ENCODE data around the gene ADAM17. TPM values are rescaled to one million over a fixed set of nuclear protein-coding genes. Genes with fewer than 3 reads are reported as not detected.

ADAM17 gene
- total RNA-seq, 3 donors from 2014 or later, result 32.2 to 65.9 (median 48.8) TPM

GRCh38 chr2:9547262-9547991 lies 8.2 kb downstream of the ADAM17 start:
- Histone ChIP-seq H3K4me1 (peaks cover 0 to under 1% of the 10 kb centered on the region in 2 donors), H3K9me3 (no peaks in the 10 kb centered on the region), H3K27ac (no peak overlapping the region), H3K27me3 (no peaks in the 10 kb centered on the region), H3K4me3 (no peak overlapping the region), H3K36me3 (no peaks in the 10 kb centered on the region)
- intact Hi-C loops (cut with DNase I; ENCODE audit: low total_unique reads), result no loop called here
- TF ChIP-seq POLR2AphosphoS5 (IDR thresholded peaks at IDR 0.05), result no peak
- no peak for TF ChIP-seq POLR2A (IDR thresholded peaks at IDR 0.05)
- TF ChIP-seq CTCF (IDR thresholded peaks at IDR 0.05), result no peak
- DNase-seq (ENCODE audit: low spot score in 2 of 2), result no peak

- no peaks in the 10 kb centered on the region for H3K27me3 ChIP-seq
- no peak overlapping the region for H3K27ac ChIP-seq
- H3K36me3 ChIP-seq, result no peaks in the 10 kb centered on the region
- H3K4me3 ChIP-seq, result no peak overlapping the region
- intact Hi-C loops (cut with DNase I; ENCODE audit: low total_unique reads), result no loop called here
- no peaks in the 10 kb centered on the region for H3K9me3 ChIP-seq
- TF ChIP-seq CTCF (IDR thresholded peaks at IDR 0.05), result no peak
- no peak for TF ChIP-seq POLR2A (IDR thresholded peaks at IDR 0.05)
- TF ChIP-seq POLR2AphosphoS5 (IDR thresholded peaks at IDR 0.05), result no peak
- H3K4me1 ChIP-seq, result no peaks in the 10 kb centered on the region
- no peak for DNase-seq (ENCODE audit: low spot score in 2 of 2)
These were observed 10.1 kb downstream of the ADAM17 start for GRCh38 chr2:9545502-9545901.

DNA sequence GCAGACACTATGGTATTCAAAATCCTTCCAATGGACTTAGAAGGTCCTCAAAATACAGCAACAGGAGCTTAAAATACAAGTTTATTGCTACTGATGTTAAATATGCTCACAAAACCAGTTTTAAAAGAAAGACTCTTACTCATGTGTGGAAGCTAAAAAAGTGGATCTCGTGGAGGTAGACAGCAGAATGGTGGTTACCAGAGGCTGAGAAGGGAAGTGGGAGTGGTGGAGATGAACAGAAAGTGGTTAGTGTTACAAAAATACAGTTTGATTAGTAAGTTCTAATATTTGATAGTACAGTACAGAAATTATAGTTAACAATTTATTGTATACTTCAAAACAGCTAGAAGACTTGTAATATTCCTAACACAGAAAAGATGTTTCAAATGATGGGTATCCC lies 12.1 kb downstream of the ADAM17 start:
- no peaks in the 10 kb centered on the region for H3K4me1 ChIP-seq
- intact Hi-C loops (cut with DNase I; ENCODE audit: low total_unique reads), result no loop called here
- H3K27ac ChIP-seq, result no peak overlapping the region
- no peak for TF ChIP-seq POLR2AphosphoS5 (IDR thresholded peaks at IDR 0.05)
- TF ChIP-seq POLR2A (IDR thresholded peaks at IDR 0.05), result no peak
- no peak for TF ChIP-seq CTCF (IDR thresholded peaks at IDR 0.05)
- no peaks in the 10 kb centered on the region for H3K27me3 ChIP-seq
- H3K4me3 ChIP-seq, result no peak overlapping the region
- no peak for DNase-seq (ENCODE audit: low spot score in 2 of 2)
- no peaks in the 10 kb centered on the region for H3K36me3 ChIP-seq
- H3K9me3 ChIP-seq, result no peaks in the 10 kb centered on the region

- Histone ChIP-seq H3K9me3 (no peaks in the 10 kb centered on the region), H3K4me3 (peak overlapping the region in 2 of 3 donors; percentile 21 to 45), H3K4me1 (no peaks in the 10 kb centered on the region), H3K27ac (peak overlapping the region; percentile 78 to 86), H3K27me3 (no peaks in the 10 kb centered on the region), H3K36me3 (no peaks in the 10 kb centered on the region)
- no peak for TF ChIP-seq POLR2AphosphoS5 (IDR thresholded peaks at IDR 0.05)
- intact Hi-C loops (cut with DNase I; ENCODE audit: low total_unique reads), result no loop called here
- no peak for DNase-seq (ENCODE audit: low spot score in 2 of 2)
These were observed 16.1 kb downstream of the ADAM17 start for GRCh38 chr2:9539531-9539930.

- Histone ChIP-seq H3K36me3 (no peaks in the 10 kb centered on the region), H3K4me1 (no peaks in the 10 kb centered on the region), H3K27me3 (no peaks in the 10 kb centered on the region), H3K4me3 (peak overlapping the region in 2 of 3 donors; percentile 15 to 39), H3K9me3 (no peaks in the 10 kb centered on the region), H3K27ac (peak overlapping the region; percentile 86 to 87)
- intact Hi-C loops (cut with DNase I; ENCODE audit: low total_unique reads), result no loop called here
- no peak for DNase-seq (ENCODE audit: low spot score in 2 of 2)
- TF ChIP-seq CTCF (IDR thresholded peaks at IDR 0.05), result no peak
- no peak for TF ChIP-seq POLR2AphosphoS5 (IDR thresholded peaks at IDR 0.05)
- no peak for TF ChIP-seq POLR2A (IDR thresholded peaks at IDR 0.05)
These were observed 17.6 kb downstream of the ADAM17 start for GRCh38 chr2:9538000-9538507.

Measured in breast epithelium (tissue), 4 donors.